Stimulated activated CD4-positive, alpha-beta T cell treated with anti-CD3 and anti-CD28 coated beads, TNF-alpha, amount 100 ng/mL, for 48 hours (primary cell): ENCODE data around the gene LRRIQ1.

Experiments
- DNase-seq, 3 donors: peaks; one replicate each; pipeline ENCODE4 v3.0.0-alpha.2; 2020; ENCODE audit warnings: low read depth in 3 of 3

Gene LRRIQ1

GRCh38 chr12:85057370-85057963 lies 21.3 kb downstream of the LRRIQ1 start:
- DNase-seq: peak in 1 of 3 donors; percentile 8

DNA sequence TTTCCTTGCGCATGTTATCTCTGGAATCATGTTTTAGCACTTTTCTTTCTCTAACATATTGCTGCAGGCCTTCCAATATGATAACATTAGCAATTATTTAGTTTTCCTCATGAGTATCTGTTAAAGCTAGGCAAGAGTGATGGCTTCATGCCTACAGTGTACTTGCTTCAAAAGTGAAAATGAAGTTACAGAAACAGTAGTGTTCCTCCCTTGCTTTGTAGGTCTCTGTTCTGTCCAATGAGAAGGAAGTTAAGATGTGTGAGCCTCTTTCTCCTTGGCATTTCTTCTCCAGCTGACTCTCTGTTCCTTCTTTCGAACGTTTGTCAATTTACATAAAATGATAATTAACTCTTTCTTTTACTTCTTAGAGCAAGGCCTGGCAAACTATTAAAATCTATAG lies 22.2 kb downstream of the LRRIQ1 start:
- DNase-seq: no peak

DNA sequence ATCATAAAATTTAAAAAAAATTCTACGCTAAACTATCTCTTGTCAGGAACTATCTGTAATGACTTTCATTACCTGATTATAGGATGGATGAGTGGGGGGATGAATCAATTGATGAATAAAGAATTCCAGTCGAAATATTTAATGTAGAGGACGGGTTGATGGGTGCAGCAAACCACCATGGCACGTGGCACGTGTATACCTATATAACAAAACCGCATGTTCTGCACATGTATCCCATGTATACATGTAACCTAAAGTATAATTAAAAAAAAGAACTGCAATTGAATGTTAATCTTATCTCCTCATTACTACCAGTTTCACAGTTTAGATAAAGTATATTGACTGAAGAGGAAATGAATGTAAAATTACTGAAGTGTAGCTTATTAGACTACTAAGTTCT lies 23.4 kb downstream of the LRRIQ1 start:
- no peak for DNase-seq

DNA sequence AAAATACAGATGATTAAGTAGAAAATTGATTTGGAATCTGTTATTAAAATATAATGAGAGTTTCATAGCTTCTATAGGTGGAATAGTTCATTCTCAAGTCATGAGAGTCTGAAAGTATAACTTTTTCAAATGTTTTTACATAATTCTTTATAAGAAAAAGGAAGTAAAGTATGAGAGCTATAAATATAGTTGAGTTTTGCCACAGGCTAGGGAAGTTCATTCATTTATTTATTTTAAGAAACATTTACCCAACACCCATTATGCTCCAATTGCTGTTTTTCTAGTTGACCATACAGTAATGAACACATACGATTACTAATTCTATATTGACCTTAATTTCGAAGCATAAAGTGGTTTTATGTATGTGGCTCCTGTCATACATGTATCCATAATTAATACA lies 24.8 kb downstream of the LRRIQ1 start:
- DNase-seq: no peak

DNA sequence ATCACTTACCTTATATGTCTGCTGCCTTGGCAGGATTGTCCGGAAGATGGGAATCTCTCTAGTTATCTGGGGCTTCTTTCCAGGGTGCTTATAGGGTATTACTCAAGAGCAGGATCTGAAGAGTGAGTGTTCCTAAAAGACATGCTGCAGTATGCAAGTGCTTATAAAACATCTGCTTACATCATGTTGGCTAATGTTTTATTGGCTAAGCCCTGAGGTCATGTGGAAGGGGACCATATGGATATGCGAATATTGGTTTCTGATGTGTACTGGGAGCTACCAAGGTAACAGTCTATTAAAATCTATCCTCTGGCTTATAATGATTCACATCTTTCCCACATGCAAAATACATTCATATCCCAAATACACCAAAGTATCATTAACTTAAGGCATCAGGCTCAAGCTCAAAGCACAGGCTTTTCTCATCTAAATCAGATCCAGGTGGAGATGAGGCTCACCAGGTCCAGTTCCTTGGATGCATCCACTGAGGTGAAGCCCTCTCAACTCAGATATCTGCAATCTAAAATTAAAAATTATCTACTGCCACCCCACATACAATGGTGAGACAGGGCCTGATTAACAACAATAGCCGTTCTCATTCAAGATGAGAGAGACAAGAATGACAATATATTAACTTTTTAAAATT lies 29.8 kb downstream of the LRRIQ1 start:
- DNase-seq: no peak

- no peak for DNase-seq
These were observed 36.7 kb downstream of the LRRIQ1 start for GRCh38 chr12:85072826-85073225.

DNA sequence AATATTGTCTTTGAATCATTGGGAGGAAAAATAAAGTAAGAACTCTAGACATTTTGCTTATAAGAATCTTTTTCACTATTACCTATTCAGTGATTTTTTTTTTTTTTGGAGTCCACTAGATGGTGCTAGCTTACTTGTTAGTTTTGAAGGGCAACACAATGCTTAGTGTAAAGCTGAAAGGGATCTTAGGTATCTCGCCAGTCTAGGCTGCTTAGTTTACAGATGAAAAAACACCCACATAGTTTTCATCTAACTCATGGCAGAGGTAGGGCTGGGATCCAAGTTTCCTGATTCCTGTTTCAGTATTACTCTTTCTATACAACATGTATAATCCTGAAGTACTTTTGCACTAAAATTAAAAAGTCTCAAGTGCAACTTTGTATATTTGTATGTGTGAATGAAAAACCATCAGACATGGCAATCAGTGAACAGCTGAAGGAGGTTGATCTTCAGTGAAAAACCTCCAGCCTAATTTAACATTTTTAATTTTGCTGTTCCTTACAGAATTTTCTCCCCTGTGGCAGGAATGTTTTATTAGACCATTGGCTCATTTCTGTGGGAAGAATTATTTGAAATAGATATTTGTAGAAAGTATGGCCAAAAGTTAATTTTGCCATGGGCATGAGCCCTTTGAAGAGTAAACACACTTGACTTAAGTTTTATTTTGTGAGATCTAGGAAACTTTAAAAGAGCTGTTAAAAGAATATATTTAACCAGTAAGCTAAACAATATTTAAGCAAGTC lies 40.7 kb downstream of the LRRIQ1 start:
- no peak for DNase-seq

DNA sequence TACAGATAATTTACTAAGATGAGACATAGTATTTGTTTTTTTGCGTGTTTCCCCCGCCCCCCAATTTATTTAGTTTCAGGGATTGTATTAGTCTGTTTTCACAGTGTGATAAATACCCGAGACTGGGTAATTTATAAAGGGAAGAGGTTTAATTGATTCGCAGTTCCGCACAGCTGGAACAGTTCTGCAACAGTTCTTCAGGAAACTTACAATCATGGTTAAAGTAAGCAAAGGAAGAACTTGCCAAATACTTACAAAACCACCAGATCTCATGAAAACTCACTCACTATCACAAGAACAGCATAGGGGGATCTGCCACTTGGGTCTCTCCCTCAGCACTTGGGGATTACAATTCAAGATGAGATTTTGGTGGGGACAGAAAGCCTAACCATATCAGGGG lies 48.9 kb downstream of the LRRIQ1 start:
- DNase-seq: no peak

GRCh38 chr12:85089792-85090191 lies 53.6 kb downstream of the LRRIQ1 start:
- no peak for DNase-seq

DNA sequence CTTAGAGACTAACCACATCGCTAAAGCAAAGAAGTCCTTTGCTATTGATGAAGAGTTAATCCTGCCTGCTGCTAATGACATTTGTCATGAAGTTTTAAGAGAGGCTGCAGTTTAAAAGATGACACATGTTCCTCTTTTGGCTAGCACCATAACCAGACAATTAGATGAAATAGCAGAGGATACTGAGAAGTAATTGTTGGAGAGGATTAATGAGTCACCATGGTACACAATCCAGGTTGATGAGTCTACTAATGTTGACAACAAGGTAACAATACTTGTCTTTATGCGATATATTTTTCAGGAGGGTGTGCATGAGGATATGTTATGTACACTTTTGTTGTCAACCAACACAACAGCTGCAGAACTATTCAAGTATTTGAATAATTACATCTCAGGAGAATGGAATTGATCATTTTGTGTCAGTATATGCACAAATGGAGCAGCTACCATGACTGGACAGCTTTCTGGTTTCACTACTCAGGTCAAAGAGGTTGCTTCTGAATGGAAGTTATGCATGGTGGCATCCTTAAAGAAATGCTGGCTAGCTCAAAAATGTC lies 56.7 kb downstream of the LRRIQ1 start:
- no peak for DNase-seq

- DNase-seq: no peak
These were observed 59.4 kb downstream of the LRRIQ1 start for GRCh38 chr12:85095501-85095900.

DNA sequence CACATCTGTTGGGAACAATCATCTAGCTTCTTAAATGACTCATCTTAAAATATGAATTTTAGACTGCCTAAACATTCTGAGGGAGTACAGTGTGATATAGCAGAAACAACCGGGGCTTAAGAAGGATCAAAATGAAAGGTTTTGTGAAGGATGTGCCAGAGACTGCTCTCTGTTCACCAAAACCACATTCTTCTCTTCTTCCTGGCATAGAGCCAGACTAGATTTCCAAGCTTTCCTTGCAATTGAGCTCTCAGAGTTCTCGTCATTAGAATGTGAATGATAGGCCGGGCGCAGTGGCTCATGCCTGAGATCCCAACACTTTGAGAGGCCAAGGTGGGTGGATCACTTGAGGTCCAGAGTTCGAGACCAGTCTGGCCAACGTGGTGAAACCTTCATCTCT lies 94.5 kb downstream of the LRRIQ1 start:
- no peak for DNase-seq

DNA sequence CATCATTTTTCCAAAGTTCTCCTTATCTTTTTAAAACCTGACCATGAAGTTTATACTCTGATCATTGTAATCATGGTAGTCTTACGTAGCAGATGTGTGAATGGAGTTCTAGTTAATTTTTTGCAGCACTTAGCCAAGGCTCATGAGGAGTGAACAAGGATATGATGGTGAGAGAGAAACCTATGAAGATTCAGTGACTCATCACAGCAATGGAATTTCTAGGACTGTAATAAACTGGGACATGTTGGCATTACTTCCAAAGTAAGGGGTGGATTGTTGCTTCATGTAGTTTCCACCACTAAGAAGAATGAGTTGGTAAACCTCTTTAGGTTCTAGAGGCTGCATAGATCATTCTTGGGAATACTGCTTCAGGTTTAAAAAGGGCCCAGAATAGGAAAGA lies 102.7 kb downstream of the LRRIQ1 start:
- no peak for DNase-seq

- DNase-seq: no peak
These were observed 111.2 kb downstream of the LRRIQ1 start for GRCh38 chr12:85147331-85147730.

DNA sequence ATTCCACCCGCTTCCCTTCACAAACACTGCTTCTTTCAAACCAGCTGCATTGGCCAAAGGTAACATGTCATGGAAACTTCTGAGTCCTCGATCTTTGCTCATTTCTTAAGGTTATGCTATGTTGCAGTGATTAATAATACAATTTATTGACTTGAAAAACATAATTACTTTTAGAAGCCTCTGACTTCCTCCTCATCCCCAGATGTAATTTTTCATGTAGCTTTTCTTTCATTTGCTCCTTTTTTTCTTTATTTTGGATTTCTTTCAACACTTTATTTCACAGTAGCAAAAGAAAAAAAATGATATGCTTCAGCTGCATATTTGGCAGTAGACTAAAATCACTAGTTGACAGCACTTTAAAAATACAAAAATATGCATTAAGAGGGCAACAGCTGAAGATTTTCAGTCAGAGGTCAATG lies 116.2 kb downstream of the LRRIQ1 start:
- DNase-seq: no peak

DNA sequence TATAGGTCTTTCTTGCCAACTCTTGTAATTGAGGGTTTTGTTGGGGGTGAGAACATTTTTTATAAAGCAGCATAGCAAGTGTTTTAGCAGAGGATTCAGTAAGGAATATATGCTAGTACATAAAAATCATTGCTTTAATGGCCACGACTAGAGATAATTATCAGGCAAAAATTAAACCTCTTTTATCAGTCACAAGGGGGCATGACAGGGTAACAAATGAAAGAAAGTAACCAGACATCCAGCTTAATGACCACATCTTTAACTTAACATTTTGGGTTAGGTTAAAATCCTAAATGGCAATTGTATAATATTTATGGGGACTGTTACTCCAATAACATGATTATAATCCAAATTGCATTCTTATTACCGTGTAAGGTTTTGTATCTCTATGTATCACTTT lies 119.6 kb downstream of the LRRIQ1 start:
- DNase-seq: no peak

DNA sequence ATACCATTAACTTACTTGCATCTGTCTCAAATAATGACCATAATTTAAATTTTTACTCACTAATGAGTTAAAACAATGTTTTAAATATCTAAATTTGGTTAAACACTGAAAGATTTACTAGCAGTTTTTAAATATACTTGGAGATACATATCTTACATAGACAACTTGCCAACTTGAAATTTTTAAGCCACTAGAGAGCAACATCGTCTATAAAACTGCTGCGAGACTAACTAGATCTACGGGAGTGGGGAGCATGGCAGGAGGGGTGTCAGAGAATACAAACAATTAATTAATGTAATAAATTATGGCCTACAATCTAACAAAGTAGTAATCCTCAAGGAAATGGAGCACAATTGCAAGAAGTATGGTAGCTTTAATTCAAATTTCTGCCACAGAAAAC lies 120.4 kb downstream of the LRRIQ1 start:
- no peak for DNase-seq

DNA sequence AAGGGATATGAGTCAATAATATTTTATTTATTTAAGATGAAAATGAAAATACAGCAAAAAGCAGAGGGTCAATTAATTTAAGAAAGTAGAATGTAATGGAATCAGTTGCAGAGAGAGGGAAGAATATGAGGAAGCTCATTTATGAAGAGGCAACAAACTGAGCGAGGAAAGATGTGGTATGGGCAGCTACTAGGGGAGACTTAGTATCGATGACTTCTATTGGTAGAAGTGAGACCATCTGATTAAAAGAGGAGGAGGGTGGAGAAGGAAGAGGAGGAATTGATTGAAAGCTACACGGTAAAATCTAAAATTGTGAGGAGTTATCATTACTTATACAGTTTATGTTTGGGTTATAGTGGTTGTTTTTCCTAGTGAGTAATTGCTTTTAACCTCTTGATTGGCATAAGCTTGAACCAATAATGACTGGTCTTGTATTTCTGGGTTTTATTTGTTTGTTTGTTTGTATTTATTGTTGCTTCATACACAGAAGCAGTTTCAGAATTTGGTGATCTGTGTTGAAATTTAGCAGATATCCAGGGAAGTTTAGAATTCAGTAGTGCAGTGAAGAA lies 121.0 kb downstream of the LRRIQ1 start:
- DNase-seq: no peak

- no peak for DNase-seq
These were observed 127.7 kb downstream of the LRRIQ1 start for GRCh38 chr12:85163752-85164321.

DNA sequence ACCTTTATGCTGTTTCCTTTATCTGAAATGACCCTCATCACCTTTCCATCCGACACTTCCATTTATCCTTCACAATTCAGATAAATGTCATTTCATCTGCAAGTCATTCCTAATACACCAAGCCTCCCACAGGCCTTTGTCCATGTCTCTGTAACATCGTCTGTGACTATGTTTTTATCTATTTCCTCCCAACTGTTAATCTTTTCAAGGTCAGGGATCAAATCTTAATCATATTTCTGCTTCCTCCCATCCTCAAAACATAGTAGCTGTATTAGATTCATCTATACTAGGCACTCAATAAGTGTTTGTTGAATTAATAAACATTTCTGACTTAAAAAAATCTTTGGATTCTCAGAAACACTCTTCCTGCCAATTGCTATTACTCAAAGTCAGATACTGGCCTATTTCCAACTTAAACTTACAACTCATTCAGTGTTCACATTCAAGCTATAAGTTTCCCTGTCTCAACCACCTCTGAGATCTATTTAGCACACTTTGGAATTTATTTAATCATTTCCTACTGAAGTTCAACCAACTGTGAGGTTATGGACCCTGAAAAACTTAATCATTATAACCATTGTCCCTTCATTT lies 143.6 kb downstream of the LRRIQ1 start:
- DNase-seq: no peak

- DNase-seq: no peak
These were observed 146.5 kb downstream of the LRRIQ1 start for GRCh38 chr12:85182699-85183098.

GRCh38 chr12:85183855-85184254 lies 147.7 kb downstream of the LRRIQ1 start:
- DNase-seq: no peak
